Activated CD8-positive, alpha-beta memory T cell treated with anti-CD3 and anti-CD28 coated beads for 48 hours (primary cell): Measurements from ENCODE around the gene ECE1.

Source experiments
- DNase-seq, 3 experiments: peaks; one replicate each; pipeline ENCODE4 v3.0.0-alpha.2; 2020; ENCODE audit warnings: low read depth in 2 of 3, low spot score in 2 of 3

Gene ECE1

DNA sequence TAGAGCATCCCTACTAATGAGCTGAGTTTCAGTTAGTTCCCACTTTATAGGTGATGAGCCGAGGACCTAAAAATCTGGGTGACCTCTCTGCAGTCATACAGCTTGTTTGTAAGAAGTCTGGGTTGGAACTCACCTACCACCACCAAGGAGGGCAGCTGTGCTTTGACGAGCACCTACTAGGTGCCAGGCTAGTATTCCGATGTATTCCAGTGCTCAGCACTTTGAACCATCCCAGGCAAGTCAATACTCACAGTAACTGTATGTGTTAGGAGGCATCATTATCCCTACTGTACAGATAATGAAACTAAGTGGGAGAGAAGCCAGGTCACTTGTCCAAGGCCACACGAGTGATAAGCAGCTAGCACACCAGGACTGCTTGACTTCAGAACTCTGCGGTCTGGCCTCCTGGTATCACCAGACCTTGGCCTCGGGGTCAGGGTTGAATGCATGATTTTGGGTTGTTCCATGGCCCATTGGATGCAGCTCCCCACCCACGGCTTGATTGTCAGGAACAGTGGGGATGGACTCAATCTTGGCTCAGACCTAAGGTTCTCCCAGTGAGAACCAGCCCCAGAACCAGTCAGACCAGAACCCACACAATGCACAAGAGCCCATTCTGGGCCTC lies 20.7 kb downstream of the ECE1 start:
- no peak for DNase-seq

- DNase-seq, result no peak
Observed at GRCh38 chr1:21268281-21269239, 21.7 kb downstream of the ECE1 start.

DNA sequence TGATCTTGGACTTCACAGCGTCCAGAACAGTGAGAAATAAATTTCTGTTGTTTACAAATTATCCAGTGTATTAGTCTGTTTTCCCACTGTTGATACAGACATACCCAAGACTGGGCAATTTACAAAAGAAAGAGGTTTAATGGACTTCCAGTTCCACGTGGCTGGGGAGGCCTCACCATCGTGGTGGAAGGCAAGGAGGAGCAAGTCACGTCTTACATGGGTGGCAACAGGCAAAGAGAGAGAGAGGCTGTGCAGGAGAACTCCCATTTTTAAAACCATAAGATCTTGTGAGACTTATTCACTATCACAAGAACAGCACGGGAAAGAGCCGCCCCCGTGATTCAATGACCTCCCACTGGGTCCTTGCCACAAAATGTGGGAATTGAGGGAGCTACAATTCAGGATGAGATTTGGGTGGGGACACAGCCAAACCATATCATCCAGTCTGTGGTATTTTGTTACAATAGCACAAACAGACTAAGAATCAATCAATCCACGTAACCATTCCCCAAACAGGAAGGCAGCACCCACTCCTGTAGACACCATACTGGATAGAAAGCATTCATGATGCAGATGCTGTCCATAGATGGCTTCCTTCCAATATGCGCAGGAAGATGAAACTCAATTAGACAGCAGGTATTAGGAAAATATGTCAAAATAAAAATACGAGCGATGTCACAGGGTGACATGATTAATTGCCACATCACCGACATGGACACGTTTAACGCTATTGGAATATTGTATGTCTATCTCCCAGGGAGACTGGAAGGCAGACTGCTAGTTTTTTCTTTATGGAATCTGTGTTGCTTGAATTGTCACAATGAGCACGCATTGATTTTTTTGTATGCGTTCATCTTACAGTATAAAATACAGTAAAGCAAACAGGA lies 22.8 kb downstream of the ECE1 start:
- no peak for DNase-seq

DNA sequence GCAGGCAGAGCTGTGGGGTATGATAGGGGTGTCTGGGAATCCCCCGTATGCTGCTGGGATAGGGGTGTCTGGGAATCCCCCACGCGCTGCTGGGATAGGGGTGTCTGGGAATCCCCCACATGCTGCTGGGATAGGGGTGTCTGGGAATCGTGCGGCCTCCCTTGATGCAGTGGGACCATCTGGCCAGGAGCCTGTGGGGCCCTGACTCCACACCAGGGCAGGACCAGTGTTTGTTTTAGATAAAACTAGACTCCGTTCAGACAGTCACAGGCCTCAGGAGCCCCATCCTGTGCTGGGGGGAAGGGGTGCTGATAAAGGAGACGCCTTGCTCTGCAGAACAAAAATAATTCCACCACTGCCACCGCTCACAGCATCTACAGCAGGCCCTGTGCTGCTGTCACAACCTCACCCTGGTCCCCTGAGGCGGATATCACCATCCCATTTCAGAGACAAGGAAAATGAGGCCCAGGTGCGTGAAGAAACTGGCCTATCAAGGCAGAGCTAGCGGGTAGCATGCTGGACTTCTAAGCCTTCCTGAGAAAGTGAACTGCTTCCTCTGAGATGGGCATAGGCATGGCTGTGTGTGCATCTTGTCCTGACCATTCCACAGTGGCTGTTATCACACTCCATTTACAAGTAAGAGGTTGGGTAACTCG lies 24.0 kb downstream of the ECE1 start:
- DNase-seq, result no peak

DNA sequence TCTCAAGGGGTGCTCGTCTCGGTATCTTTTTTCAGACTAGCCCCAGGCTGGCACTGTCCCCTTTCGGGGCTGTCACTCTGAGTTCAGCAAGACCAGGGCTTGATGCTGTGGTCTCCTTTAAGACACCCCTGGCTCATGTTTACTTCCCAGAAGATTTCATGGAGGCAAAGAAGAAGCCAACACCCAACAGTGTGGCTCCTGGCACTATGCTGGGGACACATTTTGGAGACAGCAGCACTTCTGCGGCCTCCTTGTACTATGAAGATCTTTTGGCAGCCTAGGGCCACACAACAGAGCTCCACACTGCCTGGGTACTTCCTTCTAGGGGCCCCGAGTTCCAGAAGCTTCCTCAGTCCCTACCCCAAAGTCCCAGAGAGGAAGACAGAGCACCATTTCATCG lies 24.6 kb downstream of the ECE1 start:
- DNase-seq, result no peak

DNA sequence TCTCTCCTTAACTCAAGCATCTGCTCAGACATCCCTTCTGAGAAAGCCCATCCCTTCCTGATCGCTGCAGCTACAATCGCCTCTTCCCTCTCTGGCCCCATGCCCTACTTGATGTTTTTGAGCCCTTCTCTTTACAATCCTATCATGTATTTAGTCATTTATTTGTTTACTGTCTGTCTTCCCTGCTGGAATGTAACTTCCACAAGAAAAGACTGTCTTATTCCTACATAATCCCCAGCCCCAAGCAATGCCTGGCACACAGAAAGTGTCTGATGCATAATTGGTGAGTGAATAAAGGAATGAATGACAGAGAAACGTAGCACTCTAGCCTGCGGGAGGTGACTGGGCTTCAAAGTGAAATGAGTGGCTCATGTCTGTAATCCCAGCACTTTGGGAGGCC lies 25.4 kb downstream of the ECE1 start:
- no peak for DNase-seq

- DNase-seq, result no peak
Observed at GRCh38 chr1:21263653-21264225, 26.5 kb downstream of the ECE1 start.

GRCh38 chr1:21263052-21263429 lies 27.2 kb downstream of the ECE1 start:
- no peak for DNase-seq

DNA sequence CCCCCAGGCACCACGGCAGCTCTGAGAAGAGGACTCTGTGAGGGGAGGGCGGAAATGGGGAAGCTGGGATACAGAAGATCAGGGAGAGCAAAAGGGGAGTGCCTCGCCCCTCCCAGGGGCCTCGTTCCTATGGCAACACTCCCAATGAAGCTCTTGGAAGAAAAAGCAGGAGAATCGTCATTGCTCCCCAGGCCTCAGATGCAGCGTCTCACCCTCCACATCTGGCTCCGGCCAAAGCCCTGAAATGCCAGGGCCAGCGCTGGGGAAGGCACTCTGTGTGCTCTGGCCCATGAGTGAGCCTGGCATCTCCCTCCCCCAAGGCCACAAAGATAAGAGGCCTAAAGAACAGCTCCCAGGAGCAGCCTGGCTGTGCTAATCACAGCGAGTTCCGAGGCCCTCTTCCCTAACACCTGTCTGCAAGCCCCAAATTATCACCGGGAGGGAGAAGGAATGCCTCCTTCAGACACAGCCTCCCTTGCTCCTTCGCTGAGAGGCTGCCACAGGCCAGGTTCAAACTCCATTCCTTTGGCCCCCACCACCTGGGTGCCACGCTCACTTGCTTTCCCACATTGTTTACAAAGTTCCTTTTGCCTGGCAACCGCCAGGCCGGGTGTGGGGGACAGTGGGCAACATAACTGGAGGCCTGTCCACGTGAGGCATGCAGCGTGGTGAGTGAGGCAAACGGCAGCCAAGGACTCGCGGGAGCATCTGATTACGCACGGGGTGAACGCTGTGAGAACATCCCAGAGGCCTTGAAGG lies 27.8 kb downstream of the ECE1 start:
- DNase-seq, result no peak

- no peak for DNase-seq
Observed at GRCh38 chr1:21261551-21262292, 28.5 kb downstream of the ECE1 start.

DNA sequence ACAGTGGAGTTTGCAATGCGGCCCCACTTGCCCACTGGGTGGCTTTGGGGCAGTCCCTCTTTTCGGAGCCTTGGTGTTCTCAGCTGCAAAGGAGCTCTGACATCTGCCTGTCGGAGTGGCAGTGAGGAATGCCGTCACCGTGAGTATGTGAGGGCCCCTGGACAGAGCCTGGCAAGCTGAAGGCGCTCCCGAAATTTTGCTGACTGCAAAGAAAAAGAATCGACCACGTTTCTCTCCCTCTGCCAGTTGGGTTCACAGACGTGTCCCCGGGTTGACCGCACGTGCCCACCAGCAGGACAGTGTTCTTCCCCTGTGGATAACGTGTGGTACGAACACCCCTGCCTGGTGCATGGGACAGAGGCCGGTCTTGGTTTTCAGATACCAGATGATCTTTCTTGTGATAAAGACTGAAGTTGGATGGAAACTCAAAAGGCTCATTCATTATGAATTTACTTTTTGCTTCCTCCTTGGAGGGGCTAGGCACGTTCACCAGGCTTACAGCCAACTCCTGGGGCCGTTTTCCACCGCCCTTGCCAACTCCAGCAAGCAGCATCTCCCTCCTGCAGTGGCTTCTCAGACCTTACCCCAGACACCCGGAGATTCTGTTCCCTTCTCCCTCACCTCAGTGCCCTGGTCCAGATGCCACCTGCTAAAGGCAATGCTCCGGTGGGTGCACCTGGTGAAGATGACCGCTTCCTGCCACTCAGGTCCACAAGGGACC lies 29.7 kb downstream of the ECE1 start:
- no peak for DNase-seq

GRCh38 chr1:21259316-21260076 lies 30.8 kb downstream of the ECE1 start:
- DNase-seq, result no peak

GRCh38 chr1:21258331-21259134 lies 31.7 kb downstream of the ECE1 start:
- DNase-seq, result no peak

GRCh38 chr1:21257431-21258135 lies 32.7 kb downstream of the ECE1 start:
- no peak for DNase-seq

DNA sequence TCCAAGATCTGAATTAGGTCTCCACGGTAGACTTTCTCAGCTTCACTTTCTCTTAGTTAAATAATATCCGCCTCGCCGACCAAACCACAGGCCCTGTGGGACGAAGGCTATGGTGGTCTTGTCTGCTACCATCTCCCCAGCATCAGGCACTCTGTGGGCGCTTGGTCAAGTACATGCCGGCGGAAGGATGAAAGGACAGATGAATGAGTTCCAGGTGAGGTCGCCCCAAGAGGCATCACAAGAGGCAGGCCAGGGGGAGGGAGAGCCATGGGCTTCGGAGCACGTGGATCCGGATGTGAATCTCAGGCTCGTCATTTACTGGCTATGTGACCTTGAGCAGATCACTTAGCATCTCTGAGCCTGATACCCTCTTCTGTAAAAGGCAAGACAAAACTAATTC lies 33.5 kb downstream of the ECE1 start:
- DNase-seq, result no peak

- no peak for DNase-seq
Observed at GRCh38 chr1:21255943-21256320, 34.3 kb downstream of the ECE1 start.
